WI38 (cell line): ENCODE results near the gene ATP13A2.

Experiments used
- H3K4me3 ChIP-seq: 2 replicates; pipeline ENCODE4 v1.5.1; 2011; ENCODE audit warnings: low read depth, mild to moderate bottlenecking, control low read depth, low read length
- CTCF ChIP-seq: IDR thresholded peaks from 2 replicates; pipeline ENCODE4 v1.5.1; 2012; ENCODE audit warnings: low read depth, mild to moderate bottlenecking, control low read depth, low read length

ATP13A2 gene

GRCh38 chr1:17004466-17005364 lies 7.0 kb downstream of the ATP13A2 start:
- TF ChIP-seq CTCF: no peak
- H3K4me3 ChIP-seq: no peak overlapping the region

GRCh38 chr1:17002524-17002902 lies 9.2 kb downstream of the ATP13A2 start:
- no peak for TF ChIP-seq CTCF
- H3K4me3 ChIP-seq: no peak overlapping the region

GRCh38 chr1:17001760-17002523 lies 9.8 kb downstream of the ATP13A2 start:
- no peak overlapping the region for H3K4me3 ChIP-seq
- TF ChIP-seq CTCF: no peak

GRCh38 chr1:16999863-17000262 lies 11.9 kb downstream of the ATP13A2 start:
- H3K4me3 ChIP-seq: no peak overlapping the region
- no peak for TF ChIP-seq CTCF

GRCh38 chr1:16998589-16998988 lies 13.1 kb downstream of the ATP13A2 start:
- no peak overlapping the region for H3K4me3 ChIP-seq
- no peak for TF ChIP-seq CTCF

GRCh38 chr1:16996845-16997244 lies 14.9 kb downstream of the ATP13A2 start:
- H3K4me3 ChIP-seq: no peak overlapping the region

More at GRCh38 chr1:16996845-16997244, 14.9 kb downstream of the ATP13A2 start:
- TF ChIP-seq CTCF: no peak
